GM23338 (cell line): ENCODE results near the gene POMP. TPM values are rescaled to one million over a fixed set of nuclear protein-coding genes. Genes with fewer than 3 reads are reported as not detected.

Experiments
- ATAC-seq: fragments of 200-7000 bp; cut with Tn5 transposase; 3 replicates; pipeline ENCODE4 v1.9.1; 2020
- DNase-seq: peaks from one replicate; pipeline ENCODE4 v3.0.0-alpha.2; 2015; ENCODE audit warnings: low spot score
- H2AFZ ChIP-seq: fragments of 200-600 bp; sonication (generic); 2 replicates; pipeline ENCODE4 v1.8.0; 2016; ENCODE audit warnings: antibody characterized with exemption, mild to moderate bottlenecking, moderate library complexity
- H3F3A ChIP-seq: fragments of 200-600 bp; sonication (generic); replicated peaks from 2 replicates; pipeline ENCODE4 v1.8.0; 2017; ENCODE audit warnings: antibody characterized with exemption, mixed run types, low read depth
- H3K27ac ChIP-seq: fragments of 200-600 bp; sonication (generic); 2 replicates; pipeline ENCODE4 v1.6.1; 2016; ENCODE audit warnings: low read depth
- H3K27me3 ChIP-seq: fragments of 200-600 bp; sonication (generic); 2 replicates; pipeline ENCODE4 v1.8.0; 2016; ENCODE audit warnings: mild to moderate bottlenecking, mixed run types, moderate library complexity; ENCODE audit not compliant: insufficient read depth
- H3K36me3 ChIP-seq: fragments of 200-600 bp; sonication (generic); 2 replicates; pipeline ENCODE4 v1.8.0; 2016; ENCODE audit warnings: mild to moderate bottlenecking; ENCODE audit not compliant: insufficient read depth
- H3K4me1 ChIP-seq: fragments of 200-600 bp; sonication (generic); 2 replicates; pipeline ENCODE4 v1.8.0; 2016; ENCODE audit warnings: mild to moderate bottlenecking, moderate library complexity; ENCODE audit not compliant: insufficient read depth
- H3K4me2 ChIP-seq: fragments of 200-600 bp; sonication (generic); 2 replicates; pipeline ENCODE4 v1.7.1; 2017; ENCODE audit warnings: mixed run types
- H3K4me3 ChIP-seq: fragments of 200-600 bp; sonication (generic); 2 replicates; pipeline ENCODE4 v1.6.1; 2016; ENCODE audit warnings: mixed run types
- H3K79me2 ChIP-seq: fragments of 200-600 bp; sonication (generic); replicated peaks from 2 replicates; pipeline ENCODE4 v1.8.0; 2017; ENCODE audit warnings: mild to moderate bottlenecking; ENCODE audit not compliant: insufficient read depth
- H3K9me2 ChIP-seq: fragments of 200-600 bp; sonication (generic); 2 replicates; pipeline ENCODE4 v1.8.0; 2017; ENCODE audit not compliant: insufficient read depth
- H4K20me1 ChIP-seq: fragments of 200-600 bp; sonication (generic); replicated peaks from 2 replicates; pipeline ENCODE4 v1.8.0; 2017; ENCODE audit warnings: mild to moderate bottlenecking; ENCODE audit not compliant: insufficient read depth
- H3K27ac Mint-ChIP-seq: 2 replicates; pipeline ENCODE4 v1.8.0; 2020; ENCODE audit warnings: inconsistent platforms, mild to moderate bottlenecking, moderate library complexity, mixed read lengths
- H3K27me3 Mint-ChIP-seq: 3 replicates; pipeline ENCODE4 v1.8.0; 2022; ENCODE audit warnings: low read depth, mild to moderate bottlenecking, moderate library complexity, mixed read lengths, inconsistent platforms; ENCODE audit not compliant: insufficient read depth, poor library complexity
- H3K36me3 Mint-ChIP-seq: 3 replicates; pipeline ENCODE4 v1.8.0; 2021; ENCODE audit warnings: low read depth, mild to moderate bottlenecking, inconsistent platforms, moderate library complexity, mixed read lengths
- H3K4me1 Mint-ChIP-seq: 3 replicates; pipeline ENCODE4 v1.8.0; 2020; ENCODE audit warnings: mild to moderate bottlenecking, inconsistent platforms, mixed read lengths
- H3K4me3 Mint-ChIP-seq: 3 replicates; pipeline ENCODE4 v1.8.0; 2021; ENCODE audit warnings: moderate library complexity, mild to moderate bottlenecking, inconsistent platforms, mixed read lengths
- H3K9me3 Mint-ChIP-seq: 3 replicates; pipeline ENCODE4 v1.8.0; 2020; ENCODE audit warnings: moderate library complexity, mild to moderate bottlenecking, inconsistent platforms, mixed read lengths
- CREB1 ChIP-seq: fragments of 250-450 bp; sonication (Bioruptor Pico); IDR thresholded peaks from 2 replicates; pipeline ENCODE4 v1.5.0; 2020; ENCODE audit warnings: low read depth, mild to moderate bottlenecking, moderate library complexity
- EZH2phosphoT487 ChIP-seq: fragments of 200-600 bp; sonication (generic); IDR thresholded peaks from one replicate; pipeline ENCODE4 v1.8.1; 2018; ENCODE audit warnings: antibody characterized with exemption; ENCODE audit not compliant: unreplicated experiment
- JUNB ChIP-seq: IDR thresholded peaks from one replicate; pipeline ENCODE4 v1.6.1; 2016; ENCODE audit warnings: antibody characterized with exemption; ENCODE audit not compliant: unreplicated experiment
- NANOG ChIP-seq: IDR thresholded peaks from 2 replicates; pipeline ENCODE4 v1.6.1; 2016; ENCODE audit warnings: antibody characterized with exemption, borderline replicate concordance
- POLR2AphosphoS5 ChIP-seq: IDR thresholded peaks from 2 replicates; pipeline ENCODE4 v1.6.1; 2016; ENCODE audit warnings: antibody characterized with exemption, low read depth
- ZNF114 ChIP-seq: fragments of 250-450 bp; sonication (Bioruptor Pico); IDR thresholded peaks from 2 replicates; pipeline ENCODE4 v1.5.0; 2020; ENCODE audit warnings: mild to moderate bottlenecking, moderate library complexity
- polyA plus RNA-seq: library from polyadenylated mRNA; unstranded; fragments of >200 nt; fragmentation: Nextera tagmentation; extraction: Ambion mirVana; gene quantifications from 2 replicates; pipeline ENCODE4 v1.2.1, GENCODE V29; 2016
- total RNA-seq: library from RNA; depleted of rRNA; stranded (reverse); fragments of >200 nt; shearing (Covaris generic); gene quantifications from 2 replicates; pipeline ENCODE4 v1.2.3, GENCODE V29; 2014
- TF ChIP-seq, protein P1 (sequence below), 2 experiments: fragments of 200-600 bp in 1 of 2; sonication (generic) in 1 of 2; conservative IDR thresholded peaks; 2 replicates each; pipeline versions ENCODE4 v1.5.1 to v1.6.1; 2016 to 2017; ENCODE audit warnings: antibody characterized with exemption in 2 of 2, low read depth in 2 of 2, mild to moderate bottlenecking in 2 of 2, moderate library complexity in 1 of 2
- TF ChIP-seq, protein P2 (sequence below): fragments of 250-450 bp; sonication (Bioruptor Pico); IDR thresholded peaks from 2 replicates; pipeline ENCODE4 v1.5.0; 2020; ENCODE audit warnings: mild to moderate bottlenecking, moderate library complexity
- TF ChIP-seq, protein P3 (sequence below): IDR thresholded peaks from 2 replicates; pipeline ENCODE4 v1.6.1; 2016; ENCODE audit warnings: antibody characterized with exemption

POMP gene
- total and polyA plus RNA-seq, 2 experiments from 2014 or later = 95.9 to 446 TPM

DNA sequence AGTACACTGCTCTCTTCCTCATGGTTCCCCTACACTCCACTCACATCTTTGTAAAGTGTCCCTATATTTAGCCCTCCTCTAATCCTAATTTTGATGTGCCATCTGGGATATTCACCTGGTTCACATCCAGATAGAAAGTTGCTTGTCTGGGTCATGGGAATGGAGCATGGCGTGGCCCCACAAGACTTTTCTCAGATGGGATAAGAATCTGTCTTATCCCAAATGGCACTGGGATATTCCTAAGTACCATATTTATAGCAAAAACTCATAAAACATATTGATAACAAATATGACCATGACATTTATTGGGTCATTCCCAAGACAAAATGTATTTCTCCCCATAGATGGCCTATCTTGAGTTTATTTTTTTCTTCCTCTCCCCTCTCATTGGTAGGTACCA is 49.5 kb upstream of the POMP start:
- DNase-seq (no peak), ATAC-seq (no peak)
- no peaks in the 10 kb centered on the region for H3F3A ChIP-seq
- H3K9me3 Mint-ChIP-seq = no peaks in the 10 kb centered on the region
- H2AFZ ChIP-seq = no peak overlapping the region
- H3K9me2 ChIP-seq = peaks cover 8% of the 10 kb centered on the region; the same call in 1 of the 2 replicates
- no peaks in the 10 kb centered on the region for H3K4me1 ChIP-seq
- H3K4me2 ChIP-seq = no peak overlapping the region
- no peaks in the 10 kb centered on the region for H3K27me3 Mint-ChIP-seq
- H3K27me3 ChIP-seq = no peaks in the 10 kb centered on the region
- H3K27ac ChIP-seq = no peak overlapping the region
- H3K4me3 Mint-ChIP-seq = no peak overlapping the region
- no peaks in the 10 kb centered on the region for H4K20me1 ChIP-seq
- TF ChIP-seq JUNB (no peak), CREB1 (CRISPR knock-in tag) (no peak), EZH2phosphoT487 (no peak), POLR2AphosphoS5 (no peak), ZNF114 (CRISPR knock-in tag) (no peak), NANOG (no peak)
- TF ChIP-seq, protein P1, sequence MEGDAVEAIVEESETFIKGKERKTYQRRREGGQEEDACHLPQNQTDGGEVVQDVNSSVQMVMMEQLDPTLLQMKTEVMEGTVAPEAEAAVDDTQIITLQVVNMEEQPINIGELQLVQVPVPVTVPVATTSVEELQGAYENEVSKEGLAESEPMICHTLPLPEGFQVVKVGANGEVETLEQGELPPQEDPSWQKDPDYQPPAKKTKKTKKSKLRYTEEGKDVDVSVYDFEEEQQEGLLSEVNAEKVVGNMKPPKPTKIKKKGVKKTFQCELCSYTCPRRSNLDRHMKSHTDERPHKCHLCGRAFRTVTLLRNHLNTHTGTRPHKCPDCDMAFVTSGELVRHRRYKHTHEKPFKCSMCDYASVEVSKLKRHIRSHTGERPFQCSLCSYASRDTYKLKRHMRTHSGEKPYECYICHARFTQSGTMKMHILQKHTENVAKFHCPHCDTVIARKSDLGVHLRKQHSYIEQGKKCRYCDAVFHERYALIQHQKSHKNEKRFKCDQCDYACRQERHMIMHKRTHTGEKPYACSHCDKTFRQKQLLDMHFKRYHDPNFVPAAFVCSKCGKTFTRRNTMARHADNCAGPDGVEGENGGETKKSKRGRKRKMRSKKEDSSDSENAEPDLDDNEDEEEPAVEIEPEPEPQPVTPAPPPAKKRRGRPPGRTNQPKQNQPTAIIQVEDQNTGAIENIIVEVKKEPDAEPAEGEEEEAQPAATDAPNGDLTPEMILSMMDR (conservative IDR thresholded peaks at IDR 0.05; ENCODE audit: low read depth in 2 of 2) = no peak
- TF ChIP-seq, protein P2, sequence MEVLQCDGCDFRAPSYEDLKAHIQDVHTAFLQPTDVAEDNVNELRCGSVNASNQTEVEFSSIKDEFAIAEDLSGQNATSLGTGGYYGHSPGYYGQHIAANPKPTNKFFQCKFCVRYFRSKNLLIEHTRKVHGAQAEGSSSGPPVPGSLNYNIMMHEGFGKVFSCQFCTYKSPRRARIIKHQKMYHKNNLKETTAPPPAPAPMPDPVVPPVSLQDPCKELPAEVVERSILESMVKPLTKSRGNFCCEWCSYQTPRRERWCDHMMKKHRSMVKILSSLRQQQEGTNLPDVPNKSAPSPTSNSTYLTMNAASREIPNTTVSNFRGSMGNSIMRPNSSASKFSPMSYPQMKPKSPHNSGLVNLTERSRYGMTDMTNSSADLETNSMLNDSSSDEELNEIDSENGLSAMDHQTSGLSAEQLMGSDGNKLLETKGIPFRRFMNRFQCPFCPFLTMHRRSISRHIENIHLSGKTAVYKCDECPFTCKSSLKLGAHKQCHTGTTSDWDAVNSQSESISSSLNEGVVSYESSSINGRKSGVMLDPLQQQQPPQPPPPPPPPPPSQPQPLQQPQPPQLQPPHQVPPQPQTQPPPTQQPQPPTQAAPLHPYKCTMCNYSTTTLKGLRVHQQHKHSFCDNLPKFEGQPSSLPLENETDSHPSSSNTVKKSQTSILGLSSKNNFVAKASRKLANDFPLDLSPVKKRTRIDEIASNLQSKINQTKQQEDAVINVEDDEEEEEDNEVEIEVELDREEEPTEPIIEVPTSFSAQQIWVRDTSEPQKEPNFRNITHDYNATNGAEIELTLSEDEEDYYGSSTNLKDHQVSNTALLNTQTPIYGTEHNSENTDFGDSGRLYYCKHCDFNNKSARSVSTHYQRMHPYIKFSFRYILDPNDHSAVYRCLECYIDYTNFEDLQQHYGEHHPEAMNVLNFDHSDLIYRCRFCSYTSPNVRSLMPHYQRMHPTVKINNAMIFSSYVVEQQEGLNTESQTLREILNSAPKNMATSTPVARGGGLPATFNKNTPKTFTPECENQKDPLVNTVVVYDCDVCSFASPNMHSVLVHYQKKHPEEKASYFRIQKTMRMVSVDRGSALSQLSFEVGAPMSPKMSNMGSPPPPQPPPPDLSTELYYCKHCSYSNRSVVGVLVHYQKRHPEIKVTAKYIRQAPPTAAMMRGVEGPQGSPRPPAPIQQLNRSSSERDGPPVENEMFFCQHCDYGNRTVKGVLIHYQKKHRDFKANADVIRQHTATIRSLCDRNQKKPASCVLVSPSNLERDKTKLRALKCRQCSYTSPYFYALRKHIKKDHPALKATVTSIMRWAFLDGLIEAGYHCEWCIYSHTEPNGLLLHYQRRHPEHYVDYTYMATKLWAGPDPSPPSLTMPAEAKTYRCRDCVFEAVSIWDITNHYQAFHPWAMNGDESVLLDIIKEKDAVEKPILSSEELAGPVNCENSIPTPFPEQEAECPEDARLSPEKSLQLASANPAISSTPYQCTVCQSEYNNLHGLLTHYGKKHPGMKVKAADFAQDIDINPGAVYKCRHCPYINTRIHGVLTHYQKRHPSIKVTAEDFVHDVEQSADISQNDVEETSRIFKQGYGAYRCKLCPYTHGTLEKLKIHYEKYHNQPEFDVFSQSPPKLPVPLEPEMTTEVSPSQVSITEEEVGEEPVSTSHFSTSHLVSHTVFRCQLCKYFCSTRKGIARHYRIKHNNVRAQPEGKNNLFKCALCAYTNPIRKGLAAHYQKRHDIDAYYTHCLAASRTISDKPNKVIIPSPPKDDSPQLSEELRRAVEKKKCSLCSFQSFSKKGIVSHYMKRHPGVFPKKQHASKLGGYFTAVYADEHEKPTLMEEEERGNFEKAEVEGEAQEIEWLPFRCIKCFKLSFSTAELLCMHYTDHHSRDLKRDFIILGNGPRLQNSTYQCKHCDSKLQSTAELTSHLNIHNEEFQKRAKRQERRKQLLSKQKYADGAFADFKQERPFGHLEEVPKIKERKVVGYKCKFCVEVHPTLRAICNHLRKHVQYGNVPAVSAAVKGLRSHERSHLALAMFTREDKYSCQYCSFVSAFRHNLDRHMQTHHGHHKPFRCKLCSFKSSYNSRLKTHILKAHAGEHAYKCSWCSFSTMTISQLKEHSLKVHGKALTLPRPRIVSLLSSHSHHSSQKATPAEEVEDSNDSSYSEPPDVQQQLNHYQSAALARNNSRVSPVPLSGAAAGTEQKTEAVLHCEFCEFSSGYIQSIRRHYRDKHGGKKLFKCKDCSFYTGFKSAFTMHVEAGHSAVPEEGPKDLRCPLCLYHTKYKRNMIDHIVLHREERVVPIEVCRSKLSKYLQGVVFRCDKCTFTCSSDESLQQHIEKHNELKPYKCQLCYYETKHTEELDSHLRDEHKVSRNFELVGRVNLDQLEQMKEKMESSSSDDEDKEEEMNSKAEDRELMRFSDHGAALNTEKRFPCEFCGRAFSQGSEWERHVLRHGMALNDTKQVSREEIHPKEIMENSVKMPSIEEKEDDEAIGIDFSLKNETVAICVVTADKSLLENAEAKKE (CRISPR knock-in tag) = no peak
- TF ChIP-seq, protein P3, sequence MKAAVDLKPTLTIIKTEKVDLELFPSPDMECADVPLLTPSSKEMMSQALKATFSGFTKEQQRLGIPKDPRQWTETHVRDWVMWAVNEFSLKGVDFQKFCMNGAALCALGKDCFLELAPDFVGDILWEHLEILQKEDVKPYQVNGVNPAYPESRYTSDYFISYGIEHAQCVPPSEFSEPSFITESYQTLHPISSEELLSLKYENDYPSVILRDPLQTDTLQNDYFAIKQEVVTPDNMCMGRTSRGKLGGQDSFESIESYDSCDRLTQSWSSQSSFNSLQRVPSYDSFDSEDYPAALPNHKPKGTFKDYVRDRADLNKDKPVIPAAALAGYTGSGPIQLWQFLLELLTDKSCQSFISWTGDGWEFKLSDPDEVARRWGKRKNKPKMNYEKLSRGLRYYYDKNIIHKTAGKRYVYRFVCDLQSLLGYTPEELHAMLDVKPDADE = no peak
- H3K27ac Mint-ChIP-seq = no peak overlapping the region
- no peak overlapping the region for H3K4me3 ChIP-seq
- no peaks in the 10 kb centered on the region for H3K79me2 ChIP-seq
- H3K36me3 ChIP-seq = no peaks in the 10 kb centered on the region
- H3K36me3 Mint-ChIP-seq = no peaks in the 10 kb centered on the region
- no peaks in the 10 kb centered on the region for H3K4me1 Mint-ChIP-seq
